ENCODE data around the gene FOXO4.

DNA sequence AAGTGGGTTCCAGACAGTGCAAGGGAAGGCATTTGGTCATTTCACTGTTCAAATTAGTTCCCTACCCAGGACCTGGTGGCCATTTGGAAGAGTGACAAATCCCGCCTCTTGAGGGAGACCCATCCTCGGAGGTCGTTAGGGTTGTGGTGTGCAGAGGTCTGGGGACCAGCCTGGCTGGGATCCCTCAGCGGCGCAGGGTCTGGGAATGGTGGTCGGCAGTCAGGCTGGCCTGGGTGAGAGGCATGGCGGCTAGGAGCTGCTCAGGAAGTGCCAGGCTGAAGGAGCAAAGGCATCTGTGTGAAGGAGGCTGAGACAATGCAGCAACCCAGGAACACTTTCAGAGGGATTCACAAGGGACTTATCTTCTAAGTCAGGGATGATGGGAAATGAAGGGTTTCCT lies 55.7 kb downstream of the FOXO4 start:
- TF ChIP-seq SUZ12 (IDR thresholded peaks at IDR 0.05; ENCODE audit: extremely low read depth, insufficient read depth, insufficient read length), result no peak
- no peak for TF ChIP-seq YY1 (IDR thresholded peaks at IDR 0.05; ENCODE audit: insufficient read depth, insufficient read length)
- TF ChIP-seq ZNF274 (IDR thresholded peaks at IDR 0.05; ENCODE audit: low read depth, low read length), result no peak
